OCI-LY7 (cell line): ENCODE results near the gene RANBP2.
"Not testable (repeated sequence)": the region's sequence is repeated elsewhere in the genome, so short reads cannot be mapped to it uniquely, and the experiment has no call there.

Experiments used
- CTCF ChIP-seq: fragments of 200-600 bp; sonication (generic); conservative IDR thresholded peaks from 2 replicates; pipeline ENCODE4 v1.5.1; 2014; ENCODE audit warnings: mild to moderate bottlenecking, antibody characterized with exemption, low read length, moderate library complexity, mixed read lengths
- EZH2phosphoT487 ChIP-seq: fragments of 200-600 bp; sonication (generic); IDR thresholded peaks from 2 replicates; pipeline ENCODE4 v1.6.1; 2018; ENCODE audit warnings: low read depth, borderline replicate concordance, mild to moderate bottlenecking, mixed run types, antibody characterized with exemption, low read length, moderate library complexity, mixed read lengths

GRCh38 chr2:108672200-108672805, 47.0 kb upstream of the RANBP2 start:
- not testable (repeated sequence) for TF ChIP-seq CTCF, EZH2phosphoT487
